ENCODE measurements around the gene SPOPL.

- TF ChIP-seq, protein P1, sequence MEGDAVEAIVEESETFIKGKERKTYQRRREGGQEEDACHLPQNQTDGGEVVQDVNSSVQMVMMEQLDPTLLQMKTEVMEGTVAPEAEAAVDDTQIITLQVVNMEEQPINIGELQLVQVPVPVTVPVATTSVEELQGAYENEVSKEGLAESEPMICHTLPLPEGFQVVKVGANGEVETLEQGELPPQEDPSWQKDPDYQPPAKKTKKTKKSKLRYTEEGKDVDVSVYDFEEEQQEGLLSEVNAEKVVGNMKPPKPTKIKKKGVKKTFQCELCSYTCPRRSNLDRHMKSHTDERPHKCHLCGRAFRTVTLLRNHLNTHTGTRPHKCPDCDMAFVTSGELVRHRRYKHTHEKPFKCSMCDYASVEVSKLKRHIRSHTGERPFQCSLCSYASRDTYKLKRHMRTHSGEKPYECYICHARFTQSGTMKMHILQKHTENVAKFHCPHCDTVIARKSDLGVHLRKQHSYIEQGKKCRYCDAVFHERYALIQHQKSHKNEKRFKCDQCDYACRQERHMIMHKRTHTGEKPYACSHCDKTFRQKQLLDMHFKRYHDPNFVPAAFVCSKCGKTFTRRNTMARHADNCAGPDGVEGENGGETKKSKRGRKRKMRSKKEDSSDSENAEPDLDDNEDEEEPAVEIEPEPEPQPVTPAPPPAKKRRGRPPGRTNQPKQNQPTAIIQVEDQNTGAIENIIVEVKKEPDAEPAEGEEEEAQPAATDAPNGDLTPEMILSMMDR (IDR thresholded peaks at IDR 0.05; ENCODE audit: low read depth, low read length, missing input control), result no peak
- TF ChIP-seq EGR1 (IDR thresholded peaks at IDR 0.05; ENCODE audit: low read depth in 2 of 2), result no peak
Measured at GRCh38 chr2:138531913-138532312, 30.3 kb downstream of the SPOPL start.

All from liver (tissue), 3 donors.